Astrocyte of the cerebellum (primary cell): ENCODE results near the gene TBC1D22B.

Experiments used
- DNase-seq: peaks from one replicate; pipeline ENCODE4 v3.0.0-alpha.2; 2011; ENCODE audit warnings: low read depth
- H3K4me3 ChIP-seq: 2 replicates; pipeline ENCODE4 v1.5.1; 2011; ENCODE audit warnings: mild to moderate bottlenecking, low read depth, low read length, moderate library complexity
- in situ Hi-C: cut with HindIII; loops from 2 replicates; pipeline ENCODE4 v1.10.0; 2017; ENCODE audit warnings: low sequenced_read_pairs
- TF ChIP-seq, protein P1 (sequence below): IDR thresholded peaks from 2 replicates; pipeline ENCODE4 v1.5.1; 2012; ENCODE audit warnings: low read length, low read depth, moderate library complexity, mild to moderate bottlenecking; ENCODE audit errors: missing control alignments

The TBC1D22B gene

DNA sequence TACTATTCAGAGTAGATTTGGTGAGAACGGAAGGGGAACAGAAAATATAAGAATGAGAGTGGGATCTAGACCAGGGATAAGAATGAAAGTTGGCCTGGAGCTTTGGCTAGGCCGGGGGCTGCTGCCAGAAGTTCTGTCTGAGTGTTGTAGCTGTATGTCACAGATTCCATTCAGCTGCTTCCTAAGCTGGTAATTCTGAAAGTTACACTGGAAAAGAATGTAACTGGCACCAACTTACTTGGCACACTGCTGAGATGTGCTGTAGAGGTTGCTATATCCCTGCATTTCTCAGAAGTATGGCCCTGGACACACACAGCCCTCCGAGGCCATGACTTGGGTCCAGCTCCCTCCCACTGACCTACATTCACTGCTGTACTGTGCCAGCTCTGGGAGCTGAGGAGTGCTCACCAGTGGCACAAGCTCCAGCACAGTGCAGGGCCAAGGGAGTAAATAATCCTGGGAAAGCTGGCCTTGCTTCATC, 26.1 kb downstream of the TBC1D22B start:
- DNase-seq: no peak
- TF ChIP-seq, protein P1, sequence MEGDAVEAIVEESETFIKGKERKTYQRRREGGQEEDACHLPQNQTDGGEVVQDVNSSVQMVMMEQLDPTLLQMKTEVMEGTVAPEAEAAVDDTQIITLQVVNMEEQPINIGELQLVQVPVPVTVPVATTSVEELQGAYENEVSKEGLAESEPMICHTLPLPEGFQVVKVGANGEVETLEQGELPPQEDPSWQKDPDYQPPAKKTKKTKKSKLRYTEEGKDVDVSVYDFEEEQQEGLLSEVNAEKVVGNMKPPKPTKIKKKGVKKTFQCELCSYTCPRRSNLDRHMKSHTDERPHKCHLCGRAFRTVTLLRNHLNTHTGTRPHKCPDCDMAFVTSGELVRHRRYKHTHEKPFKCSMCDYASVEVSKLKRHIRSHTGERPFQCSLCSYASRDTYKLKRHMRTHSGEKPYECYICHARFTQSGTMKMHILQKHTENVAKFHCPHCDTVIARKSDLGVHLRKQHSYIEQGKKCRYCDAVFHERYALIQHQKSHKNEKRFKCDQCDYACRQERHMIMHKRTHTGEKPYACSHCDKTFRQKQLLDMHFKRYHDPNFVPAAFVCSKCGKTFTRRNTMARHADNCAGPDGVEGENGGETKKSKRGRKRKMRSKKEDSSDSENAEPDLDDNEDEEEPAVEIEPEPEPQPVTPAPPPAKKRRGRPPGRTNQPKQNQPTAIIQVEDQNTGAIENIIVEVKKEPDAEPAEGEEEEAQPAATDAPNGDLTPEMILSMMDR: no peak
- H3K4me3 ChIP-seq: no peak overlapping the region
- in situ Hi-C loops: no loop called here

DNA sequence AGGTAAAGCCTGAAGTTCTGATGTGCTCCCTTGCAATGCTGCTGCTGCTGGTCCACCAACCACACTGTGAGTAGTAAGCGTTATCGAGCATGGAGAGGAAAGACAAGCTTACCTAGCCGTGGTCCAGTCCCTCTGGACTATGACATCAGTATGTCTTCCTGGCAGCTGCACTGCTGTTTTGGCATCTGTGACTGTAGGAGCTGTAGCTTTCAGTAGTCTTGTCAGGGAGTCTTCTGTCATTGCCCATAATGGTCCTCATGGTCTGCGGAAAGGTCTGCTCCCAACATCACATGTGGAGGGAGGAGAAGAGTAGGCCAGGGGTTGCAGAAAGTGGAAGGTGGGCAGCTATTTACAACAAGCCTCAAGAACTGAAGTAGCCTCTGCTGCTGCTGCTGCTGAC, 27.2 kb downstream of the TBC1D22B start:
- TF ChIP-seq, protein P1: no peak
- no peak overlapping the region for H3K4me3 ChIP-seq
- in situ Hi-C loops: no loop called here
- no peak for DNase-seq

DNA sequence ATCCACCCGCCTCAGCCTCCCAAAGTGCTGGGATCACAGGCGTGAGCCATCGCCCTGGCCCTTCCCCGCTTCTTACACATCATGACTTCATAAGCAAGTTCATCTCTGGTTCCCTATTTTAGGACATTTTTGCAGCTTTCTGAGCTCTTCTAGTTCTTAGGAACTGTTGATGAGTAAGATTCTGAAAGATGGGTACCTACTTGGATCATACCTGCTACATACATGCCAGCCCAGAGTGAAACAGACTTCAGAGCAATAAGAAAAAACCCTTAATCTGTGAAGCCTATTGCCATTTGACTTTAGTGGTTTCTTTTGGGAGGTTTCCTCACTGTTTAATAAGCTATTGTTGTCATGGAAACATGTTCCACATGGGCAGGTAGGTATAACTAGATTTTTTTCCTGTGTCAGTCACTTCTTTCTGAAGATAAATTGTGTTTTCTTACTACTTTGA, 28.3 kb downstream of the TBC1D22B start:
- no peak for DNase-seq
- TF ChIP-seq, protein P1: no peak
- in situ Hi-C loops: no loop called here
- H3K4me3 ChIP-seq: no peak overlapping the region

DNA sequence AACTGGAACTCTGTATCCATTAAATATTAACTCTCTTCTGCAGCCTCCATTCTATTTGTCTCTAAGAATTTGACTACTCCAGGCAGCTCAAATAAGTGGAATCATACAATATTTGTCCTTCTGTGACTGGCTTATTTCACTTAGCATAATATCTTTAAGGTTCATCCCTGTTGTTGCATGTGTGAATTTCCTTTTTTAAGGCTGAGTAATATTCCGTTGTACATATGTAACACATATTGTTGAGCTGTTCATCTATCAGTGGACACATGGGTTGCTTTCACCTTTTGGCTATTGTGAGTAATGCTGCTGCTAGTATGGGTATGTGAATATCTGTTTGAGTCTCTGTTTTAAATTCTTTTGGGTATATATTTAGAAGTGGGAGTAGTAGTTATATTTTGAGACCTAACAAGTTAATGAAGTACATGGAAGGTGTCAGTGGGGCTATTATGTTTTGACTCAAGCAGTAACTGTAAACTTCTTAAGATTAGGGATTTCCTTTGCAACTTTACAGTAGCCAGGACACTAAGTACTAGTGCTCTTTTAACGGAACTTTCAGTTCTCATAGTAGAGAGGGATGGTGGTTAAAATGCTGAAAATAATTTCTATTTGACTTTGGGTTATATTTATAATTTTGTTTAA, 30.1 kb downstream of the TBC1D22B start:
- no peak for DNase-seq
- in situ Hi-C loops: no loop called here
- TF ChIP-seq, protein P1: no peak
- no peak overlapping the region for H3K4me3 ChIP-seq

DNA sequence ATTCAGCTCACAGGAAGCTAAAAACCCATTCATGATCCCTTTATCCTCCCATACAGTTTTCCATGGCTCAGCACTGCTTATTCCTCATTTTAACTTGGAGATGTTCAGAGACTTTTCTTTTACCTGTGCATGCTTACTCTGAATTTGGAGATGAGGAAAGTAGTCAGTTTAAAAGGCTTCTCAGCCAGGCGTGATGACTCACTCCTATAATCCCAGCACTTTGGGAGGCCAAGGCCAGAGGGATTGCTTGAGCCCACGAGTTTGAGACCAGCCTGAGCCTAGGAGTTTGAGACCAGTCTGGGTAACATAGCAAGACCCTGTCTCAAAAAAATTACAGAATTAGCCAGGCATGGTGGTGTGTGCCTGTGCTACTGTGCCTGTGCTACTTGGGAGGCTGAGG, 30.7 kb downstream of the TBC1D22B start:
- no peak overlapping the region for H3K4me3 ChIP-seq
- in situ Hi-C loops: no loop called here
- no peak for DNase-seq
- TF ChIP-seq, protein P1: no peak

DNA sequence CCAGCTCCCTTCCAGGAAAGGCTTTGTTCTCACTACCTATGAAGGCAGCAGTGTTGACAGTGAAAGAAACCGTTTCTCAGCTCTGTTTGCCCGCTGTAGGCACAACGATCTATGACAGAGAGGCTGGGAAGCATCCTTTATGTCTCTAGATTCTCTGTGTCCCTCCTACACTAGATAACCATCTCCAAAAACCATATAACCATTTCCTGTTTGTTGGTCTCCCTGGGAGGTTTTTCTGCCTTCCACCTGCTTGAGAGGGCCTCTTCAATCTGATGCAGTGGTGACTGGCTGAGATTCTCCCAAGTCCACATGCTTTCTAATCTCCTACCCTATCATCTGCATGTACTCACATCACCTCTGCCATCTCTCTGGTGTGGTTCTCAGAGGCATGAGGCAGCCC, 32.4 kb downstream of the TBC1D22B start:
- TF ChIP-seq, protein P1: no peak
- no peak overlapping the region for H3K4me3 ChIP-seq
- no peak for DNase-seq
- in situ Hi-C loops: no loop called here
